ENCODE results near the gene CACNA1I.
A peak's percentile ranks its signal among the peaks of the same experiment; 100 is the strongest.

CACNA1I gene

DNA sequence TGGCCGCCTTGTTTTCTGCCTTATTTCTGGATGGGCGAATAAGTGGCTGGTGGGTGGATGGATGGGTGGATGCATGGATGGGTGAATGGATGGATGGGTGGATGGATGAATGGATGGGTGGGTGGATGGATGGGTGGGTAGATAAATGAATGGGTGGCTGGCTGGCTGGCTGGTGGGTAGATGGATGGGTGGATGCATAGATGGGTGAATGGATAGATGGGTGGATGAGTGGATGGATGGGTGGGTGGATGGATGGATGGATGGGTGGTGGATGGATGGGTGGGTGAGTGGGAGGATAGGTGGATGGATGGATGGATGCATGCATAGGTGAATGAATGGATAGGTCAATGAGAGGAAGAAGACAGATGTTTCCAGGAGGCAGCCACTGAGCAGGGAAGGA lies 98.9 kb downstream of the CACNA1I start:
- Histone ChIP-seq H3K4me1 (peaks cover 0 to 7% (median 3%) of the 10 kb centered on the region in 10 experiments; a peak in 7 of 20 replicates), H4K20me1 (no peaks in the 10 kb centered on the region), H3K9me3 (replicated peaks in 1 of 11) (peaks cover 23 to 40% (median 32%) of the 10 kb centered on the region in 11 experiments), H3K9ac (no peak overlapping the region), H3K4me2 (no peak overlapping the region), H3K36me3 (no peaks in the 10 kb centered on the region; a peak in 1 of 22 replicates), H3K4me3 (no peak overlapping the region), H3K27me3 (no peaks in the 10 kb centered on the region), H3K27ac (no peak overlapping the region)
- no peak for TF ChIP-seq Cebpa-rat (IDR thresholded peaks at IDR 0.05)

DNA sequence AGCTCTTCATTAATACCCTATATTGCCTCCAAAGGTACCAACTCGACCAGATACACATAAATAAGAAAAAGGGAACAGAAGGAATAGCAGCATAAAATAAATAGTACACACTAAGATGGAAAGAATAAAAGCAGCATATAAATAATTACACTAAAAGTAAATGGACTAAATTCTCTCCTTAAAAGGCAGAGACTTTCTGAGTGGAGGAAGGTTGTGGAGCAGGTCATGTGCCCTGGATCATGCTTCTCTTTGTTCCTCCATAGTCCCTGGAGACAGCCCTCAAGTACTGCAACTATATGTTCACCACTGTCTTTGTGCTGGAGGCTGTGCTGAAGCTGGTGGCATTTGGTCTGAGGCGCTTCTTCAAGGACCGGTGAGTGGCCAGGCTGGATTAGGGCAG lies 101.4 kb downstream of the CACNA1I start:
- Histone ChIP-seq H3K27me3 (no peaks in the 10 kb centered on the region), H4K20me1 (0 out of 22 replicates have a peak, but pooled peaks cover 0 to 5% (median 0%) of the 10 kb centered on the region in 11 experiments), H3K4me2 (no peak overlapping the region), H3K27ac (no peak overlapping the region), H3K36me3 (no peaks in the 10 kb centered on the region; a peak in 1 of 22 replicates), H3K4me3 (no peak overlapping the region; a peak in 1 of 20 replicates), H3K4me1 (peaks cover 0 to 15% (median 9%) of the 10 kb centered on the region in 10 experiments; a peak in 8 of 20 replicates), H3K9me3 (replicated peaks in 1 of 11) (peaks cover 23 to 40% (median 32%) of the 10 kb centered on the region in 11 experiments), H3K9ac (no peak overlapping the region)
- no peak for TF ChIP-seq Cebpa-rat (IDR thresholded peaks at IDR 0.05)

DNA sequence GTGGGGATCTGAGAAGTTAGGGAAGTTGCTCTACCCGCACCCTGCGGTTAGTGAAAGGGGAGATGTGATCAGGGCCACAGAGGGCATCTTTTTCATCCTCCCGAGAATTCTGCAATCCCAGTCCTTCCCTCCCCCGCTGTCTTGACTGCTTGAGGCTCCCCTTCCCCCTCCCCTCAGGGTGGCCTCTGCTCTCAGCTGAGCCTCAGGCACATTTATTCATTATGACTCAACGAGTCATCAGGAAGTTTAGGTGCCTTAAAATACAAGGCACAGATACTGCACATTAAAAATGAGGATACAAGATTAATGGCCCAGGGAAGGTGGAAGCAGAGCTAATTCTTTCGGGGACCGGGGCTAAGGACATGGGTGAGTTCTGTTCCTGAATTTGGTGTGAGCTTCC lies 104.0 kb downstream of the CACNA1I start:
- Histone ChIP-seq H3K9ac (no peak overlapping the region), H3K36me3 (no peaks in the 10 kb centered on the region; a peak in 1 of 22 replicates), H4K20me1 (0 out of 22 replicates have a peak, but pooled peaks cover 0 to 5% (median 0%) of the 10 kb centered on the region in 11 experiments), H3K9me3 (replicated peaks in 1 of 11) (peaks cover 23 to 40% (median 32%) of the 10 kb centered on the region in 11 experiments), H3K4me1 (peaks cover 4 to 35% (median 25%) of the 10 kb centered on the region in 10 experiments; a peak in 18 of 20 replicates), H3K4me3 (no peak overlapping the region), H3K27ac (no peak overlapping the region), H3K4me2 (peak overlapping the region in 6 of 11 experiments; percentile 0 to 23 (median 14); a peak in 8 of 22 replicates), H3K27me3 (no peaks in the 10 kb centered on the region)
- no peak for TF ChIP-seq Cebpa-rat (IDR thresholded peaks at IDR 0.05)

DNA sequence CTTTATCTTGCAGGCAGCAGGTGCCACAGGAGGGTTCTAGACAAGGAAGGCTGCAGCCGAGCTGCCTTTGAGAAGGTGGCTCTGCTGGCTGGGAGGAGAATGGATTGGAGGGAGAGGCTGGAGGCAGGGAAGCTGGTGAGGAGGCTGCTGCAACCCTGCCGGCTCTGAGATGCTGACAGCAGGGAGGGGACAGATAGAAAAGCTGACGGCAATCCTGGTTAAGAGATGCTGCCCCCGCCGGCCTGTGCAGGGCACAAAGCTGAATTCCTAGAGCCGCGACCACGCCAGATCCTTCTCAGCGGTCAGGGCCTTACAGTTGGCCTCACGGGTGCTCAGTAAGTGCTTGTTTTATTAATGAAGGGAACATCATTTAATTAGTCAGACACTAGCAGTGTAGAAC lies 105.4 kb downstream of the CACNA1I start:
- Histone ChIP-seq H3K4me2 (no peak overlapping the region), H3K4me3 (no peak overlapping the region), H3K4me1 (peaks cover 4 to 39% (median 25%) of the 10 kb centered on the region in 10 experiments; a peak in 18 of 20 replicates), H3K9ac (no peak overlapping the region), H3K27me3 (no peaks in the 10 kb centered on the region), H3K27ac (no peak overlapping the region), H3K36me3 (no peaks in the 10 kb centered on the region; a peak in 1 of 22 replicates), H3K9me3 (replicated peaks in 1 of 11) (peaks cover 19 to 29% (median 25%) of the 10 kb centered on the region in 11 experiments), H4K20me1 (peaks cover 0 to 5% (median 0%) of the 10 kb centered on the region in 11 experiments; a peak in 1 of 22 replicates)
- no peak for TF ChIP-seq Cebpa-rat (IDR thresholded peaks at IDR 0.05)

DNA sequence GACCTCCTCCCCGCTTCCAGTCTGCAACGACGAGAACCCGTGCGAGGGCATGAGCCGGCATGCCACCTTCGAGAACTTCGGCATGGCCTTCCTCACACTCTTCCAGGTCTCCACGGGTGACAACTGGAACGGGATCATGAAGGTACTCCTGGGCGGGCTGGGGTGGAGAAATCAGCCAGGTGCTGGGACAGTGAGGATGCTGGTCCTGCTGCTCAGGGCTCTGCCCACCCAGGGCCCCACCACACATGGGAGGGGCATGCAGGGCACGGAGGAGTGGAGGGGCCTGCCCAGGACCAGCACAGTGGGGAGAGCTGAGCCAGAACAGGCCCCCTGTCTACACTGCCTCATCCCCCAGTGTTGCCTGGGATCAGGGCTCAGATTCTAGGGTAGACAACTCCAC lies 107.4 kb downstream of the CACNA1I start:
- Histone ChIP-seq H3K9me3 (replicated peaks in 1 of 11) (peaks cover 0 to 9% (median 5%) of the 10 kb centered on the region in 11 experiments; a peak in 9 of 22 replicates), H3K36me3 (no peaks in the 10 kb centered on the region), H4K20me1 (peaks cover 0 to 5% (median 0%) of the 10 kb centered on the region in 11 experiments; a peak in 1 of 22 replicates), H3K4me3 (no peak overlapping the region), H3K9ac (peak overlapping the region in 6 of 11 experiments; percentile 14 to 55 (median 44); a peak in 4 of 22 replicates), H3K27ac (peak overlapping the region in 5 of 11 experiments; percentile 13 to 38 (median 34); a peak in 9 of 22 replicates), H3K27me3 (no peaks in the 10 kb centered on the region), H3K4me1 (peaks cover 4 to 39% (median 25%) of the 10 kb centered on the region in 10 experiments; a peak in 18 of 20 replicates), H3K4me2 (peak overlapping the region in 9 of 11 experiments; percentile 59 to 80 (median 76); a peak in 18 of 22 replicates)
- no peak for TF ChIP-seq Cebpa-rat (IDR thresholded peaks at IDR 0.05)

DNA sequence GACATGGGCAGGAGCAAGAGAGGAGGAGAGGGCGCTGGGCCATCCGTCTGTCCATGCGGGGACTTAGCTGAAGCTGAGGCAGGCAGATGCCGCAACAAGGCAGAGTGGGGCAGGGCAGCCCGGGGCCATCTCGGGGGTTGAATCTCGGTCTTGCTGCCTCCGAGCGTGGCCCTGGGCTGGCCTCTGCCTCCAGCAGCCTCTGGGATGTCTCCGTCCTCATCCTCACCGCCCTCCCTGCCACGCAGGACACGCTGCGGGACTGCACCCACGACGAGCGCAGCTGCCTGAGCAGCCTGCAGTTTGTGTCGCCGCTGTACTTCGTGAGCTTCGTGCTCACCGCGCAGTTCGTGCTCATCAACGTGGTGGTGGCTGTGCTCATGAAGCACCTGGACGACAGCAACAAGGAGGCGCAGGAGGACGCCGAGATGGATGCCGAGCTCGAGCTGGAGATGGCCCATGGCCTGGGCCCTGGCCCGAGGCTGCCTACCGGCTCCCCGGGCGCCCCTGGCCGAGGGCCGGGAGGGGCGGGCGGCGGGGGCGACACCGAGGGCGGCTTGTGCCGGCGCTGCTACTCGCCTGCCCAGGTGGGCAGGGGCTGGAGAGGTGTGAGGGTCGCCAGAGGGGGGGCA lies 108.4 kb downstream of the CACNA1I start:
- peak overlapping the region; percentile 23 to 80 (median 72); a peak in 21 of 22 replicates for H3K4me2 ChIP-seq
- no peaks in the 10 kb centered on the region for H3K9me3 ChIP-seq (replicated peaks in 1 of 11)
- peak overlapping the region in 4 of 11 experiments; percentile 1 to 38 (median 30); a peak in 5 of 22 replicates for H3K27ac ChIP-seq
- H3K27me3 ChIP-seq: no peaks in the 10 kb centered on the region
- TF ChIP-seq Cebpa-rat (IDR thresholded peaks at IDR 0.05): no peak
- peaks cover 0 to 5% (median 0%) of the 10 kb centered on the region in 11 experiments; a peak in 1 of 22 replicates for H4K20me1 ChIP-seq
- peaks cover 4 to 38% (median 25%) of the 10 kb centered on the region in 10 experiments; a peak in 18 of 20 replicates for H3K4me1 ChIP-seq
- H3K9ac ChIP-seq: peak overlapping the region in 7 of 11 experiments; percentile 14 to 55 (median 44); a peak in 7 of 22 replicates
- no peaks in the 10 kb centered on the region for H3K36me3 ChIP-seq
- H3K4me3 ChIP-seq: no peak overlapping the region

DNA sequence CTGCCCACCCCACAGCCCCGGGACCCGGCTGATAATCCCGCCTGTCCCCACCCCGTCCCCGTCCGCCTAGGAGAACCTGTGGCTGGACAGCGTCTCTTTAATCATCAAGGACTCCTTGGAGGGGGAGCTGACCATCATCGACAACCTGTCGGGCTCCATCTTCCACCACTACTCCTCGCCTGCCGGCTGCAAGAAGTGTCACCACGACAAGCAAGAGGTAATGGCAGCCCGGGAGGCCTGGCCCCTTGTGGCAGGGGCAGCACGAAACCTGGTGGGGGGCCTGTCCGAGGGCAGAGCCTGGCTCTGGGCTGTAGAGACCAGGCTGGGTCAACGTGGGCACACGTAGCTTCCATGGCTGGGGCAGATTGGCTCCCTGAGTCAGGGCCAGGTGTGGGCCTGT lies 109.1 kb downstream of the CACNA1I start:
- H3K9ac ChIP-seq: no peak overlapping the region
- H3K4me3 ChIP-seq: no peak overlapping the region
- H4K20me1 ChIP-seq: peaks cover 0 to 5% (median 0%) of the 10 kb centered on the region in 11 experiments; a peak in 1 of 22 replicates
- no peaks in the 10 kb centered on the region for H3K36me3 ChIP-seq
- no peak for TF ChIP-seq Cebpa-rat (IDR thresholded peaks at IDR 0.05)
- no peak overlapping the region for H3K27ac ChIP-seq
- no peaks in the 10 kb centered on the region for H3K9me3 ChIP-seq (replicated peaks in 1 of 11)
- peaks cover 4 to 32% (median 21%) of the 10 kb centered on the region in 10 experiments; a peak in 18 of 20 replicates for H3K4me1 ChIP-seq
- 0 out of 22 replicates have a peak, but pooled peaks cover 0 to under 1% (median 0%) of the 10 kb centered on the region in 11 experiments for H3K27me3 ChIP-seq
- H3K4me2 ChIP-seq: no peak overlapping the region

DNA sequence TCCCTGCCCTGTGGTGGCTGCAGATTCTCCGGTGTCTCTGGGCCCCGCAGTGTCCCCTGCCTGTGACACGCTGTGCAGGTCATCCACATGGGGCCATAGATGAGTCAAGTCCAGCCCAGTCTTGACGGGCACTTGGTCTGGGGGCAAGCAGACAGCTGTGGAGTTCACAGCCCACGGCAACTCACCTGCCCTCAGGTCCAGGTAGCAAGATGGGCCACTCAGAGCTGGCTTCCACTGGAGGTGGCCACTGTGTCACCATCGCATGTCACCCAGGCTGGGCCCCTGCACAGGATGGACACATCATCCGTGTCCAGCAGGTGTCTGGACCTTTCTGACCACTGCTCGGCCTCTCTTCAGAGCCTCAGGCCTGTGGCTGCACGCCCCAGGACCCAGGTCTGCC lies 109.9 kb downstream of the CACNA1I start:
- no peak overlapping the region for H3K27ac ChIP-seq

More for the DNA sequence above, 109.9 kb downstream of the CACNA1I start:
- no peak overlapping the region for H3K4me2 ChIP-seq
- TF ChIP-seq Cebpa-rat (IDR thresholded peaks at IDR 0.05): no peak
- peaks cover 0 to 6% (median 2%) of the 10 kb centered on the region in 11 experiments; a peak in 9 of 22 replicates for H3K27me3 ChIP-seq
- peaks cover 4 to 26% (median 18%) of the 10 kb centered on the region in 10 experiments; a peak in 18 of 20 replicates for H3K4me1 ChIP-seq
- H3K4me3 ChIP-seq: no peak overlapping the region
- peaks cover 0 to 4% (median 0%) of the 10 kb centered on the region in 11 experiments; a peak in 1 of 22 replicates for H4K20me1 ChIP-seq
- no peaks in the 10 kb centered on the region for H3K36me3 ChIP-seq
- H3K9ac ChIP-seq: no peak overlapping the region
- no peaks in the 10 kb centered on the region for H3K9me3 ChIP-seq (replicated peaks in 1 of 11)

Measured in BLaER1 treated with 17β-estradiol and CSF1 and Interleukin-3, amounts not matched to agents 10 nM and 100 nM (cell line).